ENCODE measurements around the gene ZNF148.
A peak's percentile ranks its signal among the peaks of the same experiment; 100 is the strongest.

The ZNF148 gene

GRCh38 chr3:125367403-125368230 is 7.5 kb downstream of the ZNF148 start:
- Histone ChIP-seq H3K9me3 (replicated peaks; ENCODE audit: low read length) (no peaks in the 10 kb centered on the region), H3K4me3 (ENCODE audit: low read length) (no peak overlapping the region), H3K36me3 (ENCODE audit: insufficient read depth, low read length) (peaks cover 5% of the 10 kb centered on the region), H3K27me3 (ENCODE audit: control insufficient read depth, insufficient read depth, low read length) (no peaks in the 10 kb centered on the region), H3K4me1 (ENCODE audit: control insufficient read depth, insufficient read depth, low read length) (peaks cover 13% of the 10 kb centered on the region), H3K9ac (ENCODE audit: low read depth, low read length) (no peak overlapping the region), H3K4me2 (ENCODE audit: low read length) (peak overlapping the region; percentile 65)

- Histone ChIP-seq H3K9me3 (replicated peaks; ENCODE audit: low read length) (no peaks in the 10 kb centered on the region), H3K9ac (ENCODE audit: low read depth, low read length) (no peak overlapping the region), H3K36me3 (ENCODE audit: insufficient read depth, low read length) (no peaks in the 10 kb centered on the region), H3K27me3 (ENCODE audit: control insufficient read depth, insufficient read depth, low read length) (no peaks in the 10 kb centered on the region), H3K4me2 (ENCODE audit: low read length) (no peak overlapping the region), H3K4me1 (ENCODE audit: control insufficient read depth, insufficient read depth, low read length) (peaks cover 13% of the 10 kb centered on the region), H3K4me3 (ENCODE audit: low read length) (no peak overlapping the region)
These were observed 9.0 kb downstream of the ZNF148 start for GRCh38 chr3:125366132-125366531.

- Histone ChIP-seq H3K27me3 (ENCODE audit: control insufficient read depth, insufficient read depth, low read length) (no peaks in the 10 kb centered on the region), H3K9me3 (replicated peaks; ENCODE audit: low read length) (no peaks in the 10 kb centered on the region), H3K9ac (ENCODE audit: low read depth, low read length) (no peak overlapping the region), H3K4me1 (ENCODE audit: control insufficient read depth, insufficient read depth, low read length) (peaks cover 11% of the 10 kb centered on the region), H3K4me3 (ENCODE audit: low read length) (no peak overlapping the region), H3K36me3 (ENCODE audit: insufficient read depth, low read length) (no peaks in the 10 kb centered on the region), H3K4me2 (ENCODE audit: low read length) (no peak overlapping the region)
These were observed 15.4 kb downstream of the ZNF148 start for GRCh38 chr3:125359700-125360099.

GRCh38 chr3:125358923-125359322 is 16.2 kb downstream of the ZNF148 start:
- no peak overlapping the region for H3K4me3 ChIP-seq (ENCODE audit: low read length)
- no peak overlapping the region for H3K4me2 ChIP-seq (ENCODE audit: low read length)
- H3K9me3 ChIP-seq (replicated peaks; ENCODE audit: low read length): no peaks in the 10 kb centered on the region
- H3K9ac ChIP-seq (ENCODE audit: low read depth, low read length): no peak overlapping the region
- H3K36me3 ChIP-seq (ENCODE audit: insufficient read depth, low read length): no peaks in the 10 kb centered on the region
- peaks cover 11% of the 10 kb centered on the region for H3K4me1 ChIP-seq (ENCODE audit: control insufficient read depth, insufficient read depth, low read length)
- no peaks in the 10 kb centered on the region for H3K27me3 ChIP-seq (ENCODE audit: control insufficient read depth, insufficient read depth, low read length)

- peak overlapping the region; percentile 74 for H3K4me3 ChIP-seq (ENCODE audit: low read length)
- no peaks in the 10 kb centered on the region for H3K36me3 ChIP-seq (ENCODE audit: insufficient read depth, low read length)
- no peaks in the 10 kb centered on the region for H3K9me3 ChIP-seq (replicated peaks; ENCODE audit: low read length)
- H3K27me3 ChIP-seq (ENCODE audit: control insufficient read depth, insufficient read depth, low read length): no peaks in the 10 kb centered on the region
- peaks cover 15% of the 10 kb centered on the region for H3K4me1 ChIP-seq (ENCODE audit: control insufficient read depth, insufficient read depth, low read length)
- H3K4me2 ChIP-seq (ENCODE audit: low read length): peak overlapping the region; percentile 85
- peak overlapping the region; percentile 65 for H3K9ac ChIP-seq (ENCODE audit: low read depth, low read length)
These were observed 17.3 kb downstream of the ZNF148 start for GRCh38 chr3:125357837-125358236.

- H3K9ac ChIP-seq (ENCODE audit: low read depth, low read length): peak overlapping the region; percentile 65
- peak overlapping the region; percentile 74 for H3K4me3 ChIP-seq (ENCODE audit: low read length)
- peaks cover 22% of the 10 kb centered on the region for H3K4me1 ChIP-seq (ENCODE audit: control insufficient read depth, insufficient read depth, low read length)
- peak overlapping the region; percentile 85 for H3K4me2 ChIP-seq (ENCODE audit: low read length)
- H3K9me3 ChIP-seq (replicated peaks; ENCODE audit: low read length): no peaks in the 10 kb centered on the region
- H3K27me3 ChIP-seq (ENCODE audit: control insufficient read depth, insufficient read depth, low read length): no peaks in the 10 kb centered on the region
- no peaks in the 10 kb centered on the region for H3K36me3 ChIP-seq (ENCODE audit: insufficient read depth, low read length)
These were observed 18.0 kb downstream of the ZNF148 start for GRCh38 chr3:125357032-125357658.

GRCh38 chr3:125356140-125357026 is 18.7 kb downstream of the ZNF148 start:
- Histone ChIP-seq H3K9me3 (replicated peaks; ENCODE audit: low read length) (no peaks in the 10 kb centered on the region), H3K27me3 (ENCODE audit: control insufficient read depth, insufficient read depth, low read length) (no peaks in the 10 kb centered on the region), H3K4me1 (ENCODE audit: control insufficient read depth, insufficient read depth, low read length) (peaks cover 30% of the 10 kb centered on the region), H3K4me3 (ENCODE audit: low read length) (peak overlapping the region; percentile 74), H3K9ac (ENCODE audit: low read depth, low read length) (peak overlapping the region; percentile 65), H3K4me2 (ENCODE audit: low read length) (peak overlapping the region; percentile 85), H3K36me3 (ENCODE audit: insufficient read depth, low read length) (no peaks in the 10 kb centered on the region)

GRCh38 chr3:125353659-125354058 is 21.5 kb downstream of the ZNF148 start:
- no peaks in the 10 kb centered on the region for H3K27me3 ChIP-seq (ENCODE audit: control insufficient read depth, insufficient read depth, low read length)
- H3K4me3 ChIP-seq (ENCODE audit: low read length): no peak overlapping the region
- H3K4me1 ChIP-seq (ENCODE audit: control insufficient read depth, insufficient read depth, low read length): peaks cover 37% of the 10 kb centered on the region
- H3K36me3 ChIP-seq (ENCODE audit: insufficient read depth, low read length): peaks cover 3% of the 10 kb centered on the region
- no peak overlapping the region for H3K9ac ChIP-seq (ENCODE audit: low read depth, low read length)
- H3K4me2 ChIP-seq (ENCODE audit: low read length): no peak overlapping the region
- no peaks in the 10 kb centered on the region for H3K9me3 ChIP-seq (replicated peaks; ENCODE audit: low read length)

GRCh38 chr3:125353128-125353527 is 22.0 kb downstream of the ZNF148 start:
- no peaks in the 10 kb centered on the region for H3K9me3 ChIP-seq (replicated peaks; ENCODE audit: low read length)
- no peak overlapping the region for H3K9ac ChIP-seq (ENCODE audit: low read depth, low read length)
- H3K27me3 ChIP-seq (ENCODE audit: control insufficient read depth, insufficient read depth, low read length): no peaks in the 10 kb centered on the region
- peaks cover 3% of the 10 kb centered on the region for H3K36me3 ChIP-seq (ENCODE audit: insufficient read depth, low read length)
- H3K4me1 ChIP-seq (ENCODE audit: control insufficient read depth, insufficient read depth, low read length): peaks cover 37% of the 10 kb centered on the region
- H3K4me2 ChIP-seq (ENCODE audit: low read length): no peak overlapping the region
- H3K4me3 ChIP-seq (ENCODE audit: low read length): no peak overlapping the region

GRCh38 chr3:125351814-125352456 is 23.2 kb downstream of the ZNF148 start:
- H3K9ac ChIP-seq (ENCODE audit: low read depth, low read length): no peak overlapping the region
- no peaks in the 10 kb centered on the region for H3K9me3 ChIP-seq (replicated peaks; ENCODE audit: low read length)
- H3K4me3 ChIP-seq (ENCODE audit: low read length): no peak overlapping the region
- peaks cover 30% of the 10 kb centered on the region for H3K4me1 ChIP-seq (ENCODE audit: control insufficient read depth, insufficient read depth, low read length)
- peak overlapping the region; percentile 59 for H3K4me2 ChIP-seq (ENCODE audit: low read length)
- peaks cover 3% of the 10 kb centered on the region for H3K36me3 ChIP-seq (ENCODE audit: insufficient read depth, low read length)
- no peaks in the 10 kb centered on the region for H3K27me3 ChIP-seq (ENCODE audit: control insufficient read depth, insufficient read depth, low read length)

- Histone ChIP-seq H3K9me3 (replicated peaks; ENCODE audit: low read length) (no peaks in the 10 kb centered on the region), H3K4me3 (ENCODE audit: low read length) (no peak overlapping the region), H3K27me3 (ENCODE audit: control insufficient read depth, insufficient read depth, low read length) (no peaks in the 10 kb centered on the region), H3K4me2 (ENCODE audit: low read length) (no peak overlapping the region), H3K9ac (ENCODE audit: low read depth, low read length) (no peak overlapping the region), H3K36me3 (ENCODE audit: insufficient read depth, low read length) (peaks cover 3% of the 10 kb centered on the region), H3K4me1 (ENCODE audit: control insufficient read depth, insufficient read depth, low read length) (peaks cover 26% of the 10 kb centered on the region)
These were observed 24.0 kb downstream of the ZNF148 start for GRCh38 chr3:125351152-125351551.
